Neural crest cell (in vitro differentiated cells): ENCODE results near the gene MESD. TPM values are rescaled to one million over a fixed set of nuclear protein-coding genes. Genes with fewer than 3 reads are reported as not detected.

Source experiments
- DNase-seq: peaks from one replicate; pipeline ENCODE4 v3.0.0; 2021; ENCODE audit warnings: low read depth, mixed read lengths, low spot score
- H3K27ac Mint-ChIP-seq: one replicate; pipeline ENCODE4 v1.8.0; 2021; ENCODE audit warnings: mild to moderate bottlenecking, mixed read lengths; ENCODE audit not compliant: unreplicated experiment
- H3K27me3 Mint-ChIP-seq: 2 replicates; pipeline ENCODE4 v1.8.0; 2021; ENCODE audit warnings: low read depth, mild to moderate bottlenecking, mixed read lengths
- H3K36me3 Mint-ChIP-seq: 2 replicates; pipeline ENCODE4 v1.8.0; 2021; ENCODE audit warnings: low read depth, mild to moderate bottlenecking, mixed read lengths
- H3K4me1 Mint-ChIP-seq: 2 replicates; pipeline ENCODE4 v1.8.0; 2021; ENCODE audit warnings: mixed read lengths
- H3K4me3 Mint-ChIP-seq: one replicate; pipeline ENCODE4 v1.8.0; 2021; ENCODE audit warnings: mild to moderate bottlenecking, mixed read lengths
- H3K9me3 Mint-ChIP-seq: 2 replicates; pipeline ENCODE4 v1.8.0; 2021; ENCODE audit warnings: mixed read lengths
- total RNA-seq: library from RNA; stranded (reverse); gene quantifications from 2 replicates; pipeline ENCODE4 v1.2.1, GENCODE V29; 2021
- TF ChIP-seq, protein P1 (sequence below): fragments of 200-600 bp; sonication (generic); conservative IDR thresholded peaks from 2 replicates; pipeline ENCODE4 v1.5.0; 2021; ENCODE audit warnings: antibody characterized with exemption, mild to moderate bottlenecking

MESD gene
- total RNA-seq, 1 donor from 2014 or later: 30.7 TPM

DNA sequence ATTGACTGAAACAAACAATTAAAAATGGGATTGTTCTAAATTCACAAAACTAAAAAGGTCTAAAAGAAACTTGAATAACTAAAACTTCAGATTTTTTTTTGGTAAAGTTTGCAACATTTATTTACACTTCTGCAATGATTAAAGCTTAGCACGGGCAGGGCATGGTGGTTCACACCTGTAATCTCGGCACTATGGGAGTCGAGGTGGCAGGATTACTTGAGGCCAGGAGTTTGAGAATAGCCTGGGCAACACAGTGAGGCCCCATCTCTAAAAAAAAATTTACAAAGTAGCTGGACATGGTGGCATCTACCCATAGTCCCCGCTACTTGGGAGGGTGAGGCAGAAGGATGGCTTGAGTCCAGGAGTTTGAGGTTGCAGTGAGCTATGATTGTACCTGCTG lies 42.7 kb upstream of the MESD start:
- no peak for DNase-seq
- Mint-ChIP-seq H3K4me1 (peaks cover 8% of the 10 kb centered on the region), H3K36me3 (peaks cover 2% of the 10 kb centered on the region), H3K27me3 (no peaks in the 10 kb centered on the region), H3K9me3 (peaks cover 7% of the 10 kb centered on the region), H3K4me3 (no peak overlapping the region), H3K27ac (no peak overlapping the region)
- TF ChIP-seq, protein P1, sequence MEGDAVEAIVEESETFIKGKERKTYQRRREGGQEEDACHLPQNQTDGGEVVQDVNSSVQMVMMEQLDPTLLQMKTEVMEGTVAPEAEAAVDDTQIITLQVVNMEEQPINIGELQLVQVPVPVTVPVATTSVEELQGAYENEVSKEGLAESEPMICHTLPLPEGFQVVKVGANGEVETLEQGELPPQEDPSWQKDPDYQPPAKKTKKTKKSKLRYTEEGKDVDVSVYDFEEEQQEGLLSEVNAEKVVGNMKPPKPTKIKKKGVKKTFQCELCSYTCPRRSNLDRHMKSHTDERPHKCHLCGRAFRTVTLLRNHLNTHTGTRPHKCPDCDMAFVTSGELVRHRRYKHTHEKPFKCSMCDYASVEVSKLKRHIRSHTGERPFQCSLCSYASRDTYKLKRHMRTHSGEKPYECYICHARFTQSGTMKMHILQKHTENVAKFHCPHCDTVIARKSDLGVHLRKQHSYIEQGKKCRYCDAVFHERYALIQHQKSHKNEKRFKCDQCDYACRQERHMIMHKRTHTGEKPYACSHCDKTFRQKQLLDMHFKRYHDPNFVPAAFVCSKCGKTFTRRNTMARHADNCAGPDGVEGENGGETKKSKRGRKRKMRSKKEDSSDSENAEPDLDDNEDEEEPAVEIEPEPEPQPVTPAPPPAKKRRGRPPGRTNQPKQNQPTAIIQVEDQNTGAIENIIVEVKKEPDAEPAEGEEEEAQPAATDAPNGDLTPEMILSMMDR: no peak

DNA sequence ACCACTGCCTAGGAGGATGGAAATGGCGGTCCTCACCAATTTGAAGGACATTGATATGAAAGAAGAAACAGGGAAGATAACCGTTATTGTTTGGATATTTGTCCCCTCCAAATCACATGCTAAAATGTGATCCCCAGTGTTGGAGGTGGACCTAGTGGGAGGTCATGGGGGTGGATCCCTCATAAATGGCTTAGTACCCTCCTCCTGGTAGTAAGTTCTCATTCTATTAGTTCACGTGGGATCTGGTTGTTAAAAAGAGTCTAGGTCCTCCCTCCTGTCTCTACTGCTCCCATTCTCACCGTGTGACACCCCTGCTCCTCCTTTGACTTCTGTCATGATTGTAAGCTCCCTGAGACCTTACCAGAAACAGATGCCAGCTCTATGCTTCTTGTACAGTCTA lies 41.6 kb upstream of the MESD start:
- TF ChIP-seq, protein P1: no peak
- Mint-ChIP-seq H3K4me1 (peaks cover 15% of the 10 kb centered on the region), H3K27me3 (no peaks in the 10 kb centered on the region), H3K27ac (no peak overlapping the region), H3K36me3 (peaks cover 2% of the 10 kb centered on the region), H3K4me3 (no peak overlapping the region), H3K9me3 (peaks cover 7% of the 10 kb centered on the region)
- no peak for DNase-seq

DNA sequence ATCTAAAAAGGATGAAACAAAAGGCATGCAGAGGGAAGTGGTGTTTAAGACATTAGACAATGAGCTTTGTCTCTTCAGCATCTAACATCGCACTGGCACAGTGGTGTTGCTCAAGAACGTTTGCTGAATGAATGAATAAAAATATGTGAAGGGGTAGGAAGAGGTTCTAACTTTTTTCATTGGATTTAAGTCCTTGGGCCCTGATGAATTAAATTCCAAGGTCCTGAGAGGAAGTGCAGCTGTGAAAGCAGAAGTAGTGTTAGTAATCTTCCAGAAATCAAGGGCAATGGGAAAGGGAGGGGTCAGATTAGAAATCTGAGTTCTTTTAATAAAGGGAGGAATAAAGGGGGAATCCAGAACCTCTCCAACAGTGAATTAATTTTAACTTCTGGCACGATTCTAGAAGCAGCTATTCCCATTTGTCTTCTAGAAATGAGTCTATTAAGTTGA lies 40.7 kb upstream of the MESD start:
- peaks cover 22% of the 10 kb centered on the region for H3K4me1 Mint-ChIP-seq
- peaks cover 7% of the 10 kb centered on the region for H3K9me3 Mint-ChIP-seq
- TF ChIP-seq, protein P1: no peak

DNA sequence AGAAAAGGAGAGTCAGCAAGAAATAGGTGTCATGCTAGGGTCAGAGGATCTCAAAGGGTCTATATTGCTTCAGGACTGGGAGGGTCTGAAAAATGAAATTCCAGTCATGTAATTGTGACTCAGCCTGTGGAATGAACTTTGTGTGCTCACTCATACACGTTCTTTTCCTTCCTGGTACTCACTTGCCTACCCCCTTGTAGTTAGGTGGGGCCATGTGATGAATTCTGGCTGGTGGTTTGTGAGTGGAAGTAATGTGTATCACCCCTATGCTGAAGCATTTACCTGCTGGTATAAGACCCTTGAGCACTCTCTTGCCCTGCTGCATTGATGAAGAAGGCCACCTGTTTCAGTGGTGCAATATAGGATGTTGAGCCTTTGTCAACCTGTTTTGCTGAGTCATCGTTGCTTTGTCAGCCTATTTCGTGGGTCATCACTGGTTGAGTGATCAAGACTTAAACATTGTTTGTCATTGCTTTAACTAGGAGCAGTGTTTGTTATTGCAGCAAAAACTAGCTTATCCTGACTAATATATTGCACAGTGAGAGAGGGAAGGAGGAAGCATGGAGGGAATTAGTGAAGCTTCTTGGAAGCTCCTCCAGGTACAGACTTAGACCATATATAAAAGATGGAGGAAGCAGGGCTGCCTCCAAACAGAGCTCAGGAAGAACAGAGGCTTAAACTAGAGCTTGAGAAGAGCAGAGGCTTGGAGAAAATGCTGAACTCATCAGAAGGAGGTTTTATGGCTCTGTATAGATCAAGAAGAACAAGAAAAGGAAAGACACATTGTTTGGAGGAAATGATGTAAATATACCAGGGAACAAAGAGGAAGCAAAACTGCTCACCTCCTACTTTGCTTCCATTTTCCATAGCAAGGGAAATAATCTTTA lies 40.0 kb upstream of the MESD start:
- H3K27me3 Mint-ChIP-seq: no peaks in the 10 kb centered on the region
- H3K4me3 Mint-ChIP-seq: no peak overlapping the region
- peaks cover 2% of the 10 kb centered on the region for H3K36me3 Mint-ChIP-seq
- peaks cover 28% of the 10 kb centered on the region for H3K4me1 Mint-ChIP-seq
- TF ChIP-seq, protein P1: no peak
- DNase-seq: no peak
- no peak overlapping the region for H3K27ac Mint-ChIP-seq
- H3K9me3 Mint-ChIP-seq: peaks cover 7% of the 10 kb centered on the region

More for the DNA sequence above, 40.7 kb upstream of the MESD start:
- Mint-ChIP-seq H3K27me3 (no peaks in the 10 kb centered on the region), H3K4me3 (no peak overlapping the region), H3K36me3 (peaks cover 2% of the 10 kb centered on the region), H3K27ac (no peak overlapping the region)
- DNase-seq: no peak

DNA sequence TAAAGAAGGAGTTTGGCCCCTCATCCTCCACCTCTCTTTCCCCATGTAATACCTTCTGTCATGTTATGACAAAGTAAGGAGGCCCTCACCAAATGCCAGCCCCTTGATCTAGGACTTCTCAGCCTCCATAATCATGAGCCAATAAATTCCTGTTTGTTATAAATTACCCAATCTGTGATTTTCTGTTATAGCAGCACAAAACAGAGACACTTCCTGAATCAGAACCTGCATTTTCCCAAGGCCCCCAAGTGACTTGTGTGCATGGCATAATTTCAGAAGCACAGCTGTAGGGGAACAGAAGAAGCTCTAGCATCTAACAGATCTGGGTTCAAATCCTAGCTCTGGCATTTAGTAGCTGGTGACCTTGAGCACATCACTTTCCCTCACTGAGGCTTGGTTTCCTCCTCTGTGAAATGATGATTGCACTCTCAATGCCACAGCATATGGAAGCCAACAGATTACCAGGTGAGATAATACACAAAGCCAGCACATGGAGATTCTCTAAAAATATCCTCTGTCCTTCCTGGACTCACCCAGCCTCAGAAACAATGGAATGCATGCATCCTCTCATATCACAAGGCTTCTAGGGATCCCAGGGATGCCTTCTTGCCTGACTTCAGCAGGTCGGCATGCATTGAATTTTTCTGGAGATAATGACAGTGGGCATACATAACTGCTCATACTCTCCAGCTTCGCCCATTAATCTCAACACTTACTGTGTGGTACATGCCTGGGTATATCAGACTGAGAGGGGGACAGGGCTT lies 37.4 kb upstream of the MESD start:
- Mint-ChIP-seq H3K9me3 (peaks cover 7% of the 10 kb centered on the region), H3K36me3 (peaks cover 2% of the 10 kb centered on the region), H3K4me1 (peaks cover 36% of the 10 kb centered on the region), H3K4me3 (no peak overlapping the region), H3K27me3 (no peaks in the 10 kb centered on the region), H3K27ac (no peak overlapping the region)
- TF ChIP-seq, protein P1: no peak
- DNase-seq: no peak
